Ureter (tissue), 1 donor: ENCODE results near the gene PANK4. TPM values are rescaled to one million over a fixed set of nuclear protein-coding genes. Genes with fewer than 3 reads are reported as not detected.
"Not testable (repeated sequence)": the region's sequence is repeated elsewhere in the genome, so short reads cannot be mapped to it uniquely, and the experiment has no call there.

ENCODE experiments used
- DNase-seq: peaks from one replicate; pipeline ENCODE4 v3.0.0-alpha.2; 2020; ENCODE audit warnings: low spot score
- total RNA-seq: library from RNA; stranded (reverse); gene quantifications from one replicate; pipeline ENCODE4 v1.2.4, GENCODE V29; 2023
- donor health status: DM: yes; HTN: yes; CAD: no.

Gene PANK4
- total RNA-seq, 1 donor from 2014 or later, result 29.9 TPM

DNA sequence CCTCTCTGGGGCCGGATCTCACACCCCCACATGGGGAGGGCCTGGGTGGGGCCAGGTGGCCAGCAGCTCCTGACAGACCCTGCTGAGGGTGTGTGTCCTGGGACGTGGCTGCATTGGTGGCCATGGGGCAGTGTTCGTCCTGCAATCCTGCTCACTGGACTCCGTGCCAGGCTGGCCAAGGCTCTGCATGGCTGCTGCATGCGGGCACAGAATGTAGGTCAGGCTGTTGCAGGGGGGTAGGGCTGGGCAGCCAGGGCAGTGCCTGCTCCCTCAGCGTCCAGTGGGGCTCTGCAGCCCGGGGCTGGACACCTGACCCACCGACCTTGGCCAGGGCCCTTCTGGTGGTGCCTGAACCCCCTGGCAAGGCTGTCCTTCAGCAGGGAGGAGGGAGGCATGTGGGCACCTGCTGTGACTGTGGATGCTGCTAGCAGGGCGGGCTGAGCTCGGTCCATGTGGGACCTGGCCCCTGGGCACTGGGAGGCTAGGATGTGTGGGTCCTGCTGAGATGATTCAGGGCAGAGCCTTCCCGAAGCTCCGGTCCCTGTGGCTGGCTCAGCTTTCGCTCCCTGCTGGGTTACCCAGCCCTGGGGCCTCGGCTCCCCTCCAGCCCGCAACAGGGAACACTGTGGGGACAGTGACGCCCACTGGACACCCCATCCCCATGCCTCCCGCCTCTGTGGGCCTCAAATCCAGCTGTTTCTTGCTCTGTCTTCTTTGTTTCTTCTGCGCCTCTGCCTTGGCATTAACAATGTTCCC, 65.2 kb downstream of the PANK4 start:
- no peak for DNase-seq

DNA sequence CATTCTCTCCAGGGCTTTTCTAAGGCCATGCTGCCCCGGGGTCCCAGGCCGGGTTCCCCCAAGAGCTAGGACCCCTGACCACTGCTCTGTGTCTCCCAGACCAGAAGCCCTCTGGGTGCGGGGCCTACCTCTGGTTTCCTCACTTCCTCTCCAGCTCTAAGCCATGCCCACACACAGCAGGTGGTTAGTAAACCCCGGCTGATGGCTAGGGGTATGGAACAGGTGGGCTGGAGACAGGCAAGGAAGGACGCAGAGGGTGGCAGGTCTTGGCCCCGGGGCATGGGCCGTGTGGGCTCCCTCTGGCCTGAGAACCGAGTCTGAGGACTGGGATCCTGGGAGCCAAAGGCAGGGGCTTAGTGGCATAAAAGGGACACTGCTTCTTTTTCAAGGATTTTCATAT, 66.2 kb downstream of the PANK4 start:
- no peak for DNase-seq

DNA sequence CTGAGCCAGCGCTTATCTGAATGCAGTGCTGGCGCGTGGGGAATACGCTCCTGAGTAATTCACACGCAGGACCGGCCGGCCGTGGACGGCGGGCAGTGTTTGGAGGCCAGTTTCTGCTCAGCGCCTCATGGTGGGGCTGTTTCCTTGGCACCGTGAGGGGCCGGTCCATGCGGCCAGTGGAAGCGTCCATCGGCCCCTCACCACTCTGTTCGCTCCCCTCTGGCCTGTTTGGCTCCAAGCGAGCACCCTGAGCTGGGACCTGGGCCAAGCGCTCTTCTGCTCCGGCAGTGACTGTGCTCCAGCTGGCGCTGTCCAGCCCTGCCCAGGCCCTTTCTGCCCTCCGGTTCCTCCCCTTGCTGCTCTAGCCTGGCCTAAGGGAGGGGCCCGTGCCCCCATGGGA, 66.6 kb downstream of the PANK4 start:
- no peak for DNase-seq

DNA sequence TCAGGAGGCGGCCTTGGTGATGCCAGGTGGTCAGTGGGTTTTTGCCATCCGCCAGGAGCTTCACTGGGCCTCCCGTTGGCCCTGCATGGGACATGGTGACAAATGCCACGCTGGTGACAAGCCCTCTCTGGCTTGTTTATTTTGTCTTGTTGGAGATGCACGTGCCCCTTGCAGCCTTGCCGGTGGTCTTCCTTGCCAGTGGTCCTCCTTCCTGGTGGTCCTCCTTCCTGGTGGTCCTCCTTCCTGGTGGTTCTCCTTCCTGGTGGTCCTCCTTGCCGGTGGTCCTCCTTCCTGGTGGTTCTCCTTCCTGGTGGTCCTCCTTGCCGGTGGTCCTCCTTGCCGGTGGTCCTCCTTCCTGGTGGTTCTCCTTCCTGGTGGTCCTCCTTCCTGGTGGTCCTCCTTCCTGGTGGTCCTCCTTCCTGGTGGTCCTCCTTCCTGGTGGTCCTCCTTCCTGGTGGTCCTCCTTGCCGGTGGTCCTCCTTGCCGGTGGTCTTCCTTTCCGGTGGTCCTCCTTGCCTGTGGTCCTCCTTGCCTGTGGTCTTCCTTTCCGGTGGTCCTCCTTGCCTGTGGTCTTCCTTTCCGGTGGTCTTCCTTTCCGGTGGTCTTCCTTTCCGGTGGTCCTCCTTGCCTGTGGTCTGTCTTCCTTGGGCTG, 67.2 kb downstream of the PANK4 start:
- not testable (repeated sequence) for DNase-seq

DNA sequence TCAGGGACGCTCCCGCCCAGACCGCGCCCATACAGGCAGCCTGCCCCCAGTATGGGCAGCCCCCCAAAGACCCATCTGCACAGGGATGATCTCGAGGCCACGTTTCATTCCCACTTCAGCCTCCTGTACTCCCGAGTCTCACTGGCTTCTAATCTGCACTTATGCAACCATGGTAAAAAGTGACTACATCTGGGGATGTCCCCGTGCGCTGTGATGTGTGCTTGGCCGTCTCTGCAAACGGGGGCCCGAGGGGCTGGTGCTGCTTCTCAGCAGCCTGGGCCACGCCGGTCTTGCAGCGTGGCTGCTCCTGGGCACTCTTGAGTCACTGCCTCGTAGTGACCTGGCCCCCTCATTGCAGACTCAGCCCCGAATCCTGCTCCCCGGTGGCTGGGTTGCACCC, 67.7 kb downstream of the PANK4 start:
- DNase-seq, result no peak

Other genes with a start within 250 kb of the PANK4 start
- 19.0 TPM for gene MORN1, start 135.0 kb downstream of the PANK4 start, total RNA-seq
- gene RER1, start 134.8 kb downstream of the PANK4 start, total RNA-seq, result 141 TPM
- gene PEX10, start 114.0 kb downstream of the PANK4 start, total RNA-seq, result 30.7 TPM
- gene PLCH2, start 50.3 kb downstream of the PANK4 start, total RNA-seq, result 90.0 TPM
- gene HES5, start 3.7 kb upstream of the PANK4 start, total RNA-seq, result 0.57 TPM
- 160 TPM for gene TNFRSF14, start 29.8 kb upstream of the PANK4 start, total RNA-seq
- 37.1 TPM for gene PRXL2B, start 60.2 kb upstream of the PANK4 start, total RNA-seq
- gene MMEL1, start 106.4 kb upstream of the PANK4 start, total RNA-seq, result 18.1 TPM